HS-27A (cell line): ENCODE measurements around the gene C5orf24.
"Not testable (repeated sequence)": the region's sequence is repeated elsewhere in the genome, so short reads cannot be mapped to it uniquely, and the experiment has no call there.

ENCODE experiments used
- DNase-seq: peaks from one replicate; pipeline ENCODE4 v3.0.0-alpha.2; 2012; ENCODE audit warnings: low read depth, missing footprints

The C5orf24 gene

GRCh38 chr5:134857401-134857800 is 11.6 kb downstream of the C5orf24 start:
- no peak for DNase-seq

- DNase-seq = no peak
These were observed 18.9 kb downstream of the C5orf24 start for GRCh38 chr5:134864707-134865106.

- no peak for DNase-seq
These were observed 27.7 kb downstream of the C5orf24 start for GRCh38 chr5:134873494-134873893.

- peak; percentile 48 for DNase-seq
These were observed 28.4 kb downstream of the C5orf24 start, which contains the start of gene TXNDC15 for GRCh38 chr5:134873987-134874830. TXNDC15 (plus strand) TSS chr5:134874371; CDS start chr5:134874428, 57 bp downstream.

GRCh38 chr5:134874831-134875655 is 29.3 kb downstream of the C5orf24 start:
- peak; percentile 29 for DNase-seq

GRCh38 chr5:134877159-134877558 is 31.4 kb downstream of the C5orf24 start:
- DNase-seq = no peak

GRCh38 chr5:134878403-134878802 is 32.6 kb downstream of the C5orf24 start:
- DNase-seq = no peak

- DNase-seq = no peak
These were observed 33.7 kb downstream of the C5orf24 start for GRCh38 chr5:134879456-134879855.

- not testable (repeated sequence) for DNase-seq
These were observed 35.2 kb downstream of the C5orf24 start for GRCh38 chr5:134880937-134881336.

- DNase-seq = not testable (repeated sequence)
These were observed 35.9 kb downstream of the C5orf24 start for GRCh38 chr5:134881711-134882110.

- DNase-seq = no peak
These were observed 41.9 kb downstream of the C5orf24 start for GRCh38 chr5:134887593-134888159.

- no peak for DNase-seq
These were observed 43.6 kb downstream of the C5orf24 start for GRCh38 chr5:134889335-134889734.

- no peak for DNase-seq
These were observed 45.7 kb downstream of the C5orf24 start for GRCh38 chr5:134891473-134891872.

- DNase-seq = no peak
These were observed 46.5 kb downstream of the C5orf24 start for GRCh38 chr5:134892282-134892681.

GRCh38 chr5:134892926-134893325 is 47.2 kb downstream of the C5orf24 start:
- DNase-seq = no peak

GRCh38 chr5:134893748-134894505 is 48.2 kb downstream of the C5orf24 start:
- no peak for DNase-seq

- no peak for DNase-seq
These were observed 56.5 kb downstream of the C5orf24 start for GRCh38 chr5:134902071-134902801.

- DNase-seq = peak; percentile 51
These were observed 59.0 kb downstream of the C5orf24 start, which contains the start of gene PCBD2 for GRCh38 chr5:134904610-134905245. PCBD2 (plus strand) TSS chr5:134905131; CDS start chr5:134905140, 9 bp downstream.

- peak; percentile 24 for DNase-seq
These were observed 59.7 kb downstream of the C5orf24 start for GRCh38 chr5:134905246-134905996.

GRCh38 chr5:134906811-134907210 is 61.0 kb downstream of the C5orf24 start:
- no peak for DNase-seq
